Measurements from ENCODE around the gene MBNL3. TPM values are rescaled to one million over a fixed set of nuclear protein-coding genes. Genes with fewer than 3 reads are reported as not detected.

The MBNL3 gene
- total RNA-seq, 1 experiment from 2014 or later = 2.6 TPM

- H3K23me2 ChIP-seq (ENCODE audit: insufficient read length, low read depth, low read length, poor library complexity, severe bottlenecking) = no peaks in the 10 kb centered on the region
- no peaks in the 10 kb centered on the region for H3K9me3 ChIP-seq (ENCODE audit: control insufficient read depth, low read depth, low read length)
- no peak overlapping the region for H2BK5ac ChIP-seq (ENCODE audit: insufficient read length, low read length)
- Mint-ChIP-seq H3K27ac (no peak overlapping the region), H3K4me1 (0 out of 4 replicates have a peak, but pooled peaks cover 0 to 3% of the 10 kb centered on the region in 2 experiments), H3K27me3 (ENCODE audit: low read depth) (peaks cover 5% of the 10 kb centered on the region), H3K36me3 (ENCODE audit: insufficient read depth in 1 of 3, low read depth in 3 of 3) (no peaks in the 10 kb centered on the region), H3K9me3 (peaks cover 5 to 7% of the 10 kb centered on the region in 2 experiments; a peak in 3 of 5 replicates), H3K4me3 (no peak overlapping the region)
- no peak overlapping the region for H2BK20ac ChIP-seq (ENCODE audit: low read depth, low read length, poor library complexity, severe bottlenecking)
- H2AK5ac ChIP-seq (ENCODE audit: insufficient read length, low read length) = no peak overlapping the region
- no peak overlapping the region for H2BK15ac ChIP-seq (ENCODE audit: low read depth, low read length)
- H3T11ph ChIP-seq (ENCODE audit: low read length) = no peak overlapping the region
- no peaks in the 10 kb centered on the region for H3K79me2 ChIP-seq (ENCODE audit: insufficient read depth, low read length)
- no peak for TF ChIP-seq CTCF (conservative IDR thresholded peaks at IDR 0.05)
- H4K5ac ChIP-seq (ENCODE audit: insufficient read length, low read depth, low read length) = no peak overlapping the region
- H3K14ac ChIP-seq (ENCODE audit: insufficient read depth, low read length) = no peak overlapping the region
- H3K79me1 ChIP-seq (ENCODE audit: insufficient read depth, low read depth, low read length, poor library complexity, severe bottlenecking) = no peaks in the 10 kb centered on the region
- H3K56ac ChIP-seq (ENCODE audit: insufficient read length, low read depth, low read length) = no peak overlapping the region
- no peak overlapping the region for H4K8ac ChIP-seq (replicated peaks; ENCODE audit: insufficient read length, low read depth, low read length)
- H3K4me1 ChIP-seq (ENCODE audit: insufficient read depth, low read length) = no peaks in the 10 kb centered on the region
- no peaks in the 10 kb centered on the region for H3K27me3 ChIP-seq (ENCODE audit: insufficient read depth, low read length)
- no peak overlapping the region for H4K91ac ChIP-seq (ENCODE audit: insufficient read length, low read depth, low read length)
- no peak overlapping the region for H3K18ac ChIP-seq (ENCODE audit: insufficient read length, low read depth, low read length)
- no peak for DNase-seq
- no peak overlapping the region for H3K23ac ChIP-seq (ENCODE audit: insufficient read length, low read depth, low read length)
- H4K20me1 ChIP-seq (ENCODE audit: control insufficient read depth, insufficient read depth, insufficient read length) = no peaks in the 10 kb centered on the region
- H3K27ac ChIP-seq (ENCODE audit: insufficient read length, low read depth, low read length) = no peak overlapping the region
- no peak overlapping the region for H2BK12ac ChIP-seq (ENCODE audit: insufficient read length, low read depth, low read length)
- no peak overlapping the region for H3K9ac ChIP-seq (ENCODE audit: extremely low read depth, insufficient read length, low read length)
- H3K4ac ChIP-seq (ENCODE audit: low read depth, low read length) = no peak overlapping the region
- H2BK120ac ChIP-seq (ENCODE audit: low read depth, low read length, poor library complexity, severe bottlenecking) = no peak overlapping the region
- no peak overlapping the region for H3K4me2 ChIP-seq (ENCODE audit: insufficient read depth, insufficient read length, low read length)
- H2AFZ ChIP-seq (ENCODE audit: low read length) = no peak overlapping the region
Observed at GRCh38 chrX:132331000-132331399, 157.8 kb downstream of the MBNL3 start.
